Measurements from ENCODE around the gene GALNT2.

GRCh38 chr1:230248889-230249270 is 181.8 kb downstream of the GALNT2 start:
- TF ChIP-seq BCL6 (CRISPR knock-in tag; IDR thresholded peaks at IDR 0.05) (no peak), EP300 (IDR thresholded peaks at IDR 0.05; ENCODE audit: low read length) (no peak), HCFC1 (IDR thresholded peaks at IDR 0.05; ENCODE audit: low read depth, low read length) (no peak), ZC3H4 (CRISPR knock-in tag; IDR thresholded peaks at IDR 0.05; ENCODE audit: borderline replicate concordance) (no peak), ZNF764 (CRISPR knock-in tag; IDR thresholded peaks at IDR 0.05; ENCODE audit: low read depth) (no peak), RFX5 (IDR thresholded peaks at IDR 0.05; ENCODE audit: low read depth, low read length) (no peak), EGR1 (conservative IDR thresholded peaks at IDR 0.05) (no peak)
- TF ChIP-seq, protein P1, sequence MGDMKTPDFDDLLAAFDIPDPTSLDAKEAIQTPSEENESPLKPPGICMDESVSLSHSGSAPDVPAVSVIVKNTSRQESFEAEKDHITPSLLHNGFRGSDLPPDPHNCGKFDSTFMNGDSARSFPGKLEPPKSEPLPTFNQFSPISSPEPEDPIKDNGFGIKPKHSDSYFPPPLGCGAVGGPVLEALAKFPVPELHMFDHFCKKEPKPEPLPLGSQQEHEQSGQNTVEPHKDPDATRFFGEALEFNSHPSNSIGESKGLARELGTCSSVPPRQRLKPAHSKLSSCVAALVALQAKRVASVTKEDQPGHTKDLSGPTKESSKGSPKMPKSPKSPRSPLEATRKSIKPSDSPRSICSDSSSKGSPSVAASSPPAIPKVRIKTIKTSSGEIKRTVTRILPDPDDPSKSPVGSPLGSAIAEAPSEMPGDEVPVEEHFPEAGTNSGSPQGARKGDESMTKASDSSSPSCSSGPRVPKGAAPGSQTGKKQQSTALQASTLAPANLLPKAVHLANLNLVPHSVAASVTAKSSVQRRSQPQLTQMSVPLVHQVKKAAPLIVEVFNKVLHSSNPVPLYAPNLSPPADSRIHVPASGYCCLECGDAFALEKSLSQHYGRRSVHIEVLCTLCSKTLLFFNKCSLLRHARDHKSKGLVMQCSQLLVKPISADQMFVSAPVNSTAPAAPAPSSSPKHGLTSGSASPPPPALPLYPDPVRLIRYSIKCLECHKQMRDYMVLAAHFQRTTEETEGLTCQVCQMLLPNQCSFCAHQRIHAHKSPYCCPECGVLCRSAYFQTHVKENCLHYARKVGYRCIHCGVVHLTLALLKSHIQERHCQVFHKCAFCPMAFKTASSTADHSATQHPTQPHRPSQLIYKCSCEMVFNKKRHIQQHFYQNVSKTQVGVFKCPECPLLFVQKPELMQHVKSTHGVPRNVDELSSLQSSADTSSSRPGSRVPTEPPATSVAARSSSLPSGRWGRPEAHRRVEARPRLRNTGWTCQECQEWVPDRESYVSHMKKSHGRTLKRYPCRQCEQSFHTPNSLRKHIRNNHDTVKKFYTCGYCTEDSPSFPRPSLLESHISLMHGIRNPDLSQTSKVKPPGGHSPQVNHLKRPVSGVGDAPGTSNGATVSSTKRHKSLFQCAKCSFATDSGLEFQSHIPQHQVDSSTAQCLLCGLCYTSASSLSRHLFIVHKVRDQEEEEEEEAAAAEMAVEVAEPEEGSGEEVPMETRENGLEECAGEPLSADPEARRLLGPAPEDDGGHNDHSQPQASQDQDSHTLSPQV (IDR thresholded peaks at IDR 0.05): no peak

Measured in K562 (cell line).